Gastrocnemius medialis (tissue), 4 donors: Measurements from ENCODE around the gene MAPK12. TPM values are rescaled to one million over a fixed set of nuclear protein-coding genes. Genes with fewer than 3 reads are reported as not detected.
A peak's percentile ranks its signal among the peaks of the same experiment; 100 is the strongest.

ENCODE experiments used
- ATAC-seq, 2 donors: fragments of 150-250 bp; one replicate each; pipeline ENCODE4 v1.9.1; 2016
- DNase-seq, 2 donors: peaks; one replicate each; pipeline ENCODE4 v3.0.0-alpha.2; 2019
- H3K27ac ChIP-seq, 4 donors: fragments of 200-600 bp; sonication (generic); 1 replicate in 1 of 4; 2 replicates in 3 of 4; pipeline ENCODE4 v1.5.1; 2016 to 2018; ENCODE audit warnings: mild to moderate bottlenecking in 2 of 4, moderate library complexity in 1 of 4
- H3K27me3 ChIP-seq, 3 donors: fragments of 200-600 bp; sonication (generic) in 2 of 3; 1 replicate in 1 of 3; 2 replicates in 2 of 3; pipeline versions ENCODE4 v1.5.1 to v1.6.0; 2016 to 2019; ENCODE audit warnings: mild to moderate bottlenecking in 1 of 3, moderate library complexity in 1 of 3
- H3K36me3 ChIP-seq, 2 donors: fragments of 200-600 bp; sonication (generic) in 1 of 2; one replicate each; pipeline ENCODE4 v1.5.1; 2017 to 2018
- H3K4me1 ChIP-seq, 2 donors: fragments of 200-600 bp; sonication (generic) in 1 of 2; one replicate each; pipeline ENCODE4 v1.5.1; 2016 to 2017; ENCODE audit warnings: mild to moderate bottlenecking in 2 of 2
- H3K4me3 ChIP-seq, 4 donors: fragments of 200-600 bp; sonication (generic) in 3 of 4; 1 replicate in 1 of 4; 2 replicates in 3 of 4; pipeline ENCODE4 v1.5.1; 2016 to 2019; ENCODE audit warnings: mild to moderate bottlenecking in 2 of 4
- H3K9me3 ChIP-seq, 3 donors: fragments of 200-600 bp; sonication (generic) in 2 of 3; 1 replicate in 1 of 3; 2 replicates in 2 of 3; pipeline ENCODE4 v1.5.1; 2016 to 2019
- POLR2A ChIP-seq, 2 donors: fragments of 450-650 bp; IDR thresholded peaks; one replicate each; pipeline ENCODE4 v1.6.1; 2017; ENCODE audit warnings: antibody characterized with exemption in 2 of 2, mild to moderate bottlenecking in 2 of 2, moderate library complexity in 2 of 2
- in situ Hi-C, 4 donors: fragments of 200-750 bp; cut with MboI; loops; one replicate each; pipeline versions ENCODE4 v1.15.0 to v1.8.0; 2017; ENCODE audit warnings: low sequenced_read_pairs in 4 of 4
- intact Hi-C: fragments of 100-400 bp; cut with DNase I; formaldehyde crosslinking; loops from one replicate; pipeline ENCODE4 v1.15.1; 2023; ENCODE audit warnings: low total_unique reads
- total RNA-seq, 4 donors: library from RNA; depleted of rRNA; stranded (reverse); fragments of >200 nt; gene quantifications; one replicate each; pipeline versions ENCODE4 v1.1.0 to v1.2.3, GENCODE V29; 2016
- TF ChIP-seq, protein P1 (sequence below), 5 experiments: fragments of 450-650 bp in 3 of 5; fragments of 200-600 bp in 2 of 5; sonication (generic) in 2 of 5; IDR thresholded peaks in 4 of 5; conservative IDR thresholded peaks in 1 of 5; 1 replicate in 4 of 5; 2 replicates in 1 of 5; pipeline ENCODE4 v1.5.1; 2016 to 2019; ENCODE audit warnings: antibody characterized with exemption in 5 of 5, mild to moderate bottlenecking in 3 of 5, moderate library complexity in 3 of 5

The MAPK12 gene
- total RNA-seq, 4 donors from 2014 or later, result 126 to 290 (median 219) TPM

DNA sequence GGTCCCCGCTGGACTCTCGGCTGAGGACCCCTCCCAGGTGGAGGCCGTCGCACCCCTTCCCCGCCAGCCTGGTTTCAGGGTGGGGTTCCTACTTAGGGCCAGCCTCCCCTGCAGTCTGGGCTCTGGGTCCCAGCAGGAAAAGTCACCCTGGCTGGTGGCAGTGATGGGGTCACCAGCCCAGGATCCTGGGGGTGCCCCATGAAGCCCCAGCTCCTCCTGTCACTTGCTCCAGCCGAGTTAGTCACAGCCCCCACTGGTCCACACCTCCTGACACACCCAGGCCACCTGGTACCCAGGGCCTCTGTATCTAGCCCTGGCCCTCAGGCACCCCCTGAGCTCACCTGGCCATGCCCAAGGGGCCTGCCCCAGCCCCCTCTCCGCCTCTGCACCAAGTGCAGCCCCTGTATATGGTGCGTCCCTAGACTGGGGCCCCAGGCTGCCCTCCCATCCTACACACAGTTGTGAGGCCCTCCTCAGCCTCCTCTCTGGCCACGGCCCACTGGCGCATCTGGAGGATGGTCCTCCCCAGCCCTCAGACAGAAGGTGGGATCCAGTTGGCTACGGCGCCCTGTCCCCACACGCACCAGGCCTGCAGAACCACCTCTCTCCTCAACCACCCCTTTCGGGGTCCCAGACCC lies 39.3 kb upstream of the MAPK12 start:
- intact Hi-C loops (no loop called here), in situ Hi-C loops (no loop called here)
- Histone ChIP-seq H3K4me3 (no peak overlapping the region), H3K27ac (no peak overlapping the region), H3K36me3 (no peaks in the 10 kb centered on the region), H3K27me3 (no peaks in the 10 kb centered on the region), H3K9me3 (no peaks in the 10 kb centered on the region), H3K4me1 (peaks cover 16 to 25% of the 10 kb centered on the region in 2 donors)
- no peak for TF ChIP-seq POLR2A (IDR thresholded peaks at IDR 0.05)
- TF ChIP-seq, protein P1, sequence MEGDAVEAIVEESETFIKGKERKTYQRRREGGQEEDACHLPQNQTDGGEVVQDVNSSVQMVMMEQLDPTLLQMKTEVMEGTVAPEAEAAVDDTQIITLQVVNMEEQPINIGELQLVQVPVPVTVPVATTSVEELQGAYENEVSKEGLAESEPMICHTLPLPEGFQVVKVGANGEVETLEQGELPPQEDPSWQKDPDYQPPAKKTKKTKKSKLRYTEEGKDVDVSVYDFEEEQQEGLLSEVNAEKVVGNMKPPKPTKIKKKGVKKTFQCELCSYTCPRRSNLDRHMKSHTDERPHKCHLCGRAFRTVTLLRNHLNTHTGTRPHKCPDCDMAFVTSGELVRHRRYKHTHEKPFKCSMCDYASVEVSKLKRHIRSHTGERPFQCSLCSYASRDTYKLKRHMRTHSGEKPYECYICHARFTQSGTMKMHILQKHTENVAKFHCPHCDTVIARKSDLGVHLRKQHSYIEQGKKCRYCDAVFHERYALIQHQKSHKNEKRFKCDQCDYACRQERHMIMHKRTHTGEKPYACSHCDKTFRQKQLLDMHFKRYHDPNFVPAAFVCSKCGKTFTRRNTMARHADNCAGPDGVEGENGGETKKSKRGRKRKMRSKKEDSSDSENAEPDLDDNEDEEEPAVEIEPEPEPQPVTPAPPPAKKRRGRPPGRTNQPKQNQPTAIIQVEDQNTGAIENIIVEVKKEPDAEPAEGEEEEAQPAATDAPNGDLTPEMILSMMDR (IDR thresholded peaks at IDR 0.05 in 4 of 5, conservative IDR thresholded peaks at IDR 0.05 in 1 of 5), result no peak
- DNase-seq (no peak), ATAC-seq (no peak)

DNA sequence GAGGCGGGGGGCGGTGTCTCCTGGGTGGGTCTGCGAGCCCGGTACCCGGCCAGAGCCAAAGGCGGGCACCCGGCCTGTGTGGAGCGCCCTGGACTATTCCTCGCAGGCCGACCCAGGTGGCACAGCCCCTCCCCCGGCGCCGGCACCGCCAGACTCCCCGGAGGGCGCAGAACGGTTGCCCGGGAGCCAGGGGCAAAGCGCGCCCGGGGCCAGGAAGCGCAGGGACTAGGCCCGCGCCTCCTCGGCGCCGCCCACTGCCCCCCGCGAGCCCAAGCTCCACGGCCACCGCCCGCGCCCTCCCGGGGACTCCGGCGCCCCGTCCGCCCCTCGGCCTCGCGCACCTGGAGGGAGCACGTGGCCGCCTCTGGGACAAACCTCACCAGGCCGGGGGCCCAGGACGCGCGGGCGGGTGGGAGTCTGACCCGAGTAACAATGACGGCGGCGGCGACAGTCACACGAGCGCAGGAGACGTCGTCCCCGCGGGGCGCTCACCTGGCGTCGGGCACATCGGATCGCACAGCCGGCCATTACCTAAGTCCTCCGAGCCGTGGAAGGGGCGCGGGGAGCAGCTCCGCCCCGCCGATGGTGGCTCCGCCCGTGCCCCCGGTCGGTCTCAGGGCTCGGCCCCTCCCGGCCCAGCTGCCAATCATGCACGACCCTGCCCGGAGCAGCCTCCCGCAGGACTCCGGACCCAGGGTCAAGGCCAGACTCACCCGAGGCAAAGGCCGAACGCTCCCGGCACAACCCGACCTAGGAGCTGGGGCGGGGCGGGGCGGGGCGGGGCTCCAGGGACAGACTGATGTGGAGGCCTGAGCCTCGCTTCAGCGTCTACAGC lies 38.5 kb upstream of the MAPK12 start:
- TF ChIP-seq POLR2A (IDR thresholded peaks at IDR 0.05), result no peak
- TF ChIP-seq, protein P1 (IDR thresholded peaks at IDR 0.05 in 4 of 5, conservative IDR thresholded peaks at IDR 0.05 in 1 of 5), result no peak
- Histone ChIP-seq H3K4me3 (peak overlapping the region; percentile 5 to 13 (median 12)), H3K4me1 (peaks cover 8 to 18% of the 10 kb centered on the region in 2 donors), H3K27ac (no peak overlapping the region), H3K36me3 (no peaks in the 10 kb centered on the region), H3K9me3 (no peaks in the 10 kb centered on the region), H3K27me3 (no peaks in the 10 kb centered on the region)
- no peak for DNase-seq
- intact Hi-C loops, result no loop called here
- ATAC-seq, result no peak
- in situ Hi-C loops, result no loop called here

DNA sequence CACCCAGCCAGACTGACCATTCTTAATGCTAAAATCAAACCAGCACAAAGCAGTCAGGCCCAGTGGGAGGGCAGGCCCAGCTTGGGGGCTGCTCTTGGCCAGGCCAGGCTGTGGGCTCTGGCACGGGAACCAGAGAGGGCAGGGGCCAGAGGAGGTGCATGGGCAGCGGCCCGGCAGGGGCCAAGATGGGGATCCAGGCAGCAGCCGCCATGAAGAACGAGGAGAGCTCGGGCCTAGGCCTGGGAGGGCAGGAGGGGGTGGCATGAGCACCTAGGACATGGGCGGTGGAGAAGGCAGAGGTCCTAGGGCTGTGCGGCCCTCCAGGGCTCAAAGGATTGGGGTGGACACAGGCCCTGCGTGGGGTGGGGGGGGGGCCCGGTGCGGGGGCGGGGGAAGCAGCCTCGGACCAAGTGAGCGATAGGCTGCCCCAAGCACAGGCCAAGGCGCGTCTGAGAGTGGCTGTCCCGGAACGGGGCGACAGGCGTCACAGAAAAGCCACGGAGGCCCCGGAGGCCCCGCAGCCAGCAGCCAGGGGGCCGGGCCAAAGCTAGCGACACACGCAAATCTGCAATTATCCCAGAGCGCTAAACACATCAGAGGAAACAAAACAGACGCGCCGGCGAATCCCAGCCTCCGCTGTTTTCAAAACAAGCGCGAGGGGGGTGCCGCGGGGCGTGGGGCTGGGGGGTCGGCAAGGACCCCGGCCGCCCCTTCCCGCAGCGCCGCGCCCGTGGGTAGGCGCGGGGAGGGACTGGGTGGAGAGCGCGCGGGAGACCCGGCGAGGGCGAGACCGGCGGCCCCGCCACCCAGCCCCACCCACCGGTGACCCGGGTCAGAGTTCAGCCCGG lies 37.7 kb upstream of the MAPK12 start:
- peaks cover 11 to 12% of the 10 kb centered on the region in 2 donors for H3K4me1 ChIP-seq
- H3K9me3 ChIP-seq, result no peaks in the 10 kb centered on the region
- no peak overlapping the region for H3K27ac ChIP-seq
- DNase-seq, result no peak
- no peaks in the 10 kb centered on the region for H3K36me3 ChIP-seq
- intact Hi-C loops, result no loop called here
- H3K27me3 ChIP-seq, result no peaks in the 10 kb centered on the region
- peak overlapping the region; percentile 5 to 13 (median 12) for H3K4me3 ChIP-seq
- in situ Hi-C loops, result no loop called here
- TF ChIP-seq, protein P1 (IDR thresholded peaks at IDR 0.05 in 4 of 5, conservative IDR thresholded peaks at IDR 0.05 in 1 of 5), result no peak
- TF ChIP-seq POLR2A (IDR thresholded peaks at IDR 0.05), result no peak
- ATAC-seq, result no peak

DNA sequence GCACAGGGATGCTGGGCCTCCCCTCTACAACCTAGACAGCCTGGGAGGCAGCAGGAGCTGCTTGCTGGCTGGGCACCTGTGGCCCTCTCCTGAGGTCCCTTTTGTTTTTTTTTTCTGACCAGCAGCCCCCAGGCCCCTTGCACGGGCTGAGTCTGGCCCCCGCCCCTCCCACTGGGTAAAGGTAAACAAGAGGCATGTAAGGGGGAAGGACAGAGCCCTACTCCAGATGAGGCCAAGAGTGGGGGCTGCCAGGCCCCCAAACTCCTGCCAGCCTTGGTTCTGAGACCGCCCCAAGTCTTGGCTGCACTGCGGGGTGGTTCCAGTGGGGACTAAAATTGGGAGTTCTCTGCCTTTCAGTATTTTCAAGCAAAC lies 36.8 kb upstream of the MAPK12 start:
- no peak for DNase-seq
- TF ChIP-seq, protein P1 (IDR thresholded peaks at IDR 0.05 in 4 of 5, conservative IDR thresholded peaks at IDR 0.05 in 1 of 5), result no peak
- no peak for TF ChIP-seq POLR2A (IDR thresholded peaks at IDR 0.05)
- no peak for ATAC-seq
- intact Hi-C loops (no loop called here), in situ Hi-C loops (no loop called here)
- Histone ChIP-seq H3K4me1 (peaks cover 12 to 13% of the 10 kb centered on the region in 2 donors), H3K9me3 (no peaks in the 10 kb centered on the region), H3K27ac (no peak overlapping the region), H3K36me3 (no peaks in the 10 kb centered on the region), H3K27me3 (no peaks in the 10 kb centered on the region), H3K4me3 (no peak overlapping the region)
